ENCODE data around the gene OR10P1.

Gene OR10P1

DNA sequence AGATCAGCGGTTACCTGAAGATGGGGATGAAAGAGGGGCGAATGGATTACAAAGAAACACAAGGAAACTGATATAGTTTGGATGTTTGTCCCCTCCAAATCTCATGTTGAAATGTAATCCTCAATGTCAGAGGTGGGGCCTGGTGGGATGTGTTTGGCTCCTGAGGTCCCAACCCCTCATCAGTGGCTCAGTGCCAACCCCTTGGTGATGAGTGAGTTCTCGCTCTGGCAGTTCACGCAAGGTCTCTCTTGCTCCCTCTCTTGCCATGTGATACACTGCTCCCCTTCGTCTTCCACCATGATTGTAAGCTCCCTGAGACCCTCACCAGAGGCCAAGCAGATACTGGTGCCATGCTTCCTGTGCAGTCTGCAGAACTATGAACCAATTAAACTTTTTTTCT lies 43.0 kb downstream of the OR10P1 start:
- H2AFZ ChIP-seq (ENCODE audit: low read depth, low read length) = no peak overlapping the region
- H3K4me2 ChIP-seq (ENCODE audit: low read length) = no peak overlapping the region
- H3K79me2 ChIP-seq (ENCODE audit: low read length) = no peaks in the 10 kb centered on the region
- peaks cover 11% of the 10 kb centered on the region for H3K4me1 ChIP-seq (ENCODE audit: low read length)
- no peaks in the 10 kb centered on the region for H3K9me3 ChIP-seq (ENCODE audit: insufficient read depth, low read length)
- H3K27ac ChIP-seq (ENCODE audit: low read length) = no peak overlapping the region
- H3K9ac ChIP-seq (ENCODE audit: low read length) = no peak overlapping the region
- H4K20me1 ChIP-seq (ENCODE audit: insufficient read depth, low read length) = no peaks in the 10 kb centered on the region
- TF ChIP-seq EZH2phosphoT487 (IDR thresholded peaks at IDR 0.05; ENCODE audit: low read depth) = no peak
- TF ChIP-seq, protein P1, sequence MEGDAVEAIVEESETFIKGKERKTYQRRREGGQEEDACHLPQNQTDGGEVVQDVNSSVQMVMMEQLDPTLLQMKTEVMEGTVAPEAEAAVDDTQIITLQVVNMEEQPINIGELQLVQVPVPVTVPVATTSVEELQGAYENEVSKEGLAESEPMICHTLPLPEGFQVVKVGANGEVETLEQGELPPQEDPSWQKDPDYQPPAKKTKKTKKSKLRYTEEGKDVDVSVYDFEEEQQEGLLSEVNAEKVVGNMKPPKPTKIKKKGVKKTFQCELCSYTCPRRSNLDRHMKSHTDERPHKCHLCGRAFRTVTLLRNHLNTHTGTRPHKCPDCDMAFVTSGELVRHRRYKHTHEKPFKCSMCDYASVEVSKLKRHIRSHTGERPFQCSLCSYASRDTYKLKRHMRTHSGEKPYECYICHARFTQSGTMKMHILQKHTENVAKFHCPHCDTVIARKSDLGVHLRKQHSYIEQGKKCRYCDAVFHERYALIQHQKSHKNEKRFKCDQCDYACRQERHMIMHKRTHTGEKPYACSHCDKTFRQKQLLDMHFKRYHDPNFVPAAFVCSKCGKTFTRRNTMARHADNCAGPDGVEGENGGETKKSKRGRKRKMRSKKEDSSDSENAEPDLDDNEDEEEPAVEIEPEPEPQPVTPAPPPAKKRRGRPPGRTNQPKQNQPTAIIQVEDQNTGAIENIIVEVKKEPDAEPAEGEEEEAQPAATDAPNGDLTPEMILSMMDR (IDR thresholded peaks at IDR 0.05; ENCODE audit: low read depth, low read length) = no peak
- H3K36me3 ChIP-seq (replicated peaks; ENCODE audit: low read depth, low read length) = no peaks in the 10 kb centered on the region
- peaks cover 5% of the 10 kb centered on the region; the same call in 1 of the 2 replicates for H3K27me3 ChIP-seq (ENCODE audit: low read depth, low read length)
- no peak overlapping the region for H3K4me3 ChIP-seq (ENCODE audit: low read length)

DNA sequence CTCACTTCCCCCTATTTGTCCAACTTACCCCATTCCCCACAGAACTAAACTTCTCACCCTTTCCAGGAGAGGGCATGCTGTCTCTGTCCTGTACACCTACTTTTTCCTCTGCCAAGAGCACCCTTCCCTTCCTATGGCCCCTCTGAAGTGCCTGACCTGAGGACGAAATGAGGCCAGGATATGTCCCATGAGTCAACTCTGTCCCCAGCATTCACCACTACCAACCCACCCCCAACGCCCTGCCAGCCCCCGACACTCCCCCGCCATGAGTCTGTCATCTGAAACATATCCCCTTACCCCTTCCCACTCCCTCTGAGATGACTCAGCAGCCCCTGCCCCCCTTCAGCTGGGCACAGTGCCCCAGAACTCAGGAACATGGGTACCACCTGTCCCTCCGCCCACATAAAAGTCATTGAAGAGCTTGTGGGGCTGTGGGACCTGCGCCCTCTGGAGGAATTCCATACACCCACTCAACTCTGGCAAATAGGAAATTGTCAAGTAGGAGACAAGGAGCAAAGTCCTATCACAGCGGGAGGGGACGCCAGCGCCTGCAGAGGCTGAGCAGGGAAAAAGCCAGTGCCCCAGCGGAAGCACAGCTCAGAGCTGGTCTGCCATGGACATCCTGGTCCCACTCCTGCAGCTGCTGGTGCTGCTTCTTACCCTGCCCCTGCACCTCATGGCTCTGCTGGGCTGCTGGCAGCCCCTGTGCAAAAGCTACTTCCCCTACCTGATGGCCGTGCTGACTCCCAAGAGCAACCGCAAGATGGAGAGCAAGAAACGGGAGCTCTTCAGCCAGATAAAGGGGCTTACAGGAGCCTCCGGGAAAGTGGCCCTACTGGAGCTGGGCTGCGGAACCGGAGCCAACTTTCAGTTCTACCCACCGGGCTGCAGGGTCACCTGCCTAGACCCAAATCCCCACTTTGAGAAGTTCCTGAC lies 44.7 kb downstream of the OR10P1 start:
- H3K4me1 ChIP-seq (ENCODE audit: low read length) = peaks cover 11% of the 10 kb centered on the region
- H2AFZ ChIP-seq (ENCODE audit: low read depth, low read length) = peak overlapping the region; percentile 92
- H3K9ac ChIP-seq (ENCODE audit: low read length) = peak overlapping the region; percentile 37
- H3K27me3 ChIP-seq (ENCODE audit: low read depth, low read length) = peaks cover 3% of the 10 kb centered on the region; the same call in 1 of the 2 replicates
- no peaks in the 10 kb centered on the region for H3K9me3 ChIP-seq (ENCODE audit: insufficient read depth, low read length)
- no peak overlapping the region for H3K27ac ChIP-seq (ENCODE audit: low read length)
- TF ChIP-seq EZH2phosphoT487 (IDR thresholded peaks at IDR 0.05; ENCODE audit: low read depth) = no peak
- TF ChIP-seq, protein P1 (IDR thresholded peaks at IDR 0.05; ENCODE audit: low read depth, low read length) = peak; percentile 49
- H4K20me1 ChIP-seq (ENCODE audit: insufficient read depth, low read length) = no peaks in the 10 kb centered on the region
- H3K36me3 ChIP-seq (replicated peaks; ENCODE audit: low read depth, low read length) = no peaks in the 10 kb centered on the region
- peak overlapping the region; percentile 73 for H3K4me3 ChIP-seq (ENCODE audit: low read length)
- peak overlapping the region; percentile 89 for H3K4me2 ChIP-seq (ENCODE audit: low read length)
- H3K79me2 ChIP-seq (ENCODE audit: low read length) = no peaks in the 10 kb centered on the region

DNA sequence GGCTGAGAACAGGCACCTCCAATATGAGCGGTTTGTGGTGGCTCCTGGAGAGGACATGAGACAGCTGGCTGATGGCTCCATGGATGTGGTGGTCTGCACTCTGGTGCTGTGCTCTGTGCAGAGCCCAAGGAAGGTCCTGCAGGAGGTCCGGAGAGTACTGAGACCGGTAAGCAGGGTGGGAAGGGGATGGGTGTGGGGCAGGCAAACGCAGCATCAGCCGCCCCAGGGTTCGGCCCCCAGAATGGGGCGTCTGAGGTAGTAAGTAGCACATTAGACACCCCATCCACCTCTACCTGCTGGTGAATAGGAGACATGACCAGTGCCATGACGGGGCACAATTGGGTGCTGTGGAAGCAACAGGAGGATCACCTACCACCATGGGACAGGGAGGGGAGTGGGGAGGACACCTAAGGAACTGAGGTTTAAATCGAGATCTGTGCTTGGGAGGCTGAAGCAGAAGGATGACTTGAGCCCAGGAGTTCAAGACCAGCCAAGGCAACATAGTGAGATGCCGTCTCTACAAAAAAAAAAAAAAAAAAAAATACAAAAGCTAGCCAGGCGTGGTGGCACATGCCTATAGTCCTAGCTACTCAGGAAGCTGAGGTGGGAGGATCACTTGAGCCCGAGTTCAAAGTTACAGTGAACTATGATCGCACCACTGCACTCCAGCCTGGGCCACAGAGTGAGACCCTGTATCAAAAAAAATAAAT lies 45.5 kb downstream of the OR10P1 start:
- Histone ChIP-seq H3K4me2 (ENCODE audit: low read length) (peak overlapping the region; percentile 89), H3K27ac (ENCODE audit: low read length) (no peak overlapping the region), H3K4me3 (ENCODE audit: low read length) (peak overlapping the region; percentile 73), H3K9me3 (ENCODE audit: insufficient read depth, low read length) (no peaks in the 10 kb centered on the region), H3K9ac (ENCODE audit: low read length) (peak overlapping the region; percentile 37), H3K27me3 (ENCODE audit: low read depth, low read length) (peaks cover 3% of the 10 kb centered on the region; the same call in 1 of the 2 replicates), H3K4me1 (ENCODE audit: low read length) (peaks cover 11% of the 10 kb centered on the region), H3K36me3 (replicated peaks; ENCODE audit: low read depth, low read length) (no peaks in the 10 kb centered on the region), H3K79me2 (ENCODE audit: low read length) (no peaks in the 10 kb centered on the region), H2AFZ (ENCODE audit: low read depth, low read length) (peak overlapping the region; percentile 92), H4K20me1 (ENCODE audit: insufficient read depth, low read length) (no peaks in the 10 kb centered on the region)
- TF ChIP-seq, protein P1 (IDR thresholded peaks at IDR 0.05; ENCODE audit: low read depth, low read length) = no peak
- no peak for TF ChIP-seq EZH2phosphoT487 (IDR thresholded peaks at IDR 0.05; ENCODE audit: low read depth)

DNA sequence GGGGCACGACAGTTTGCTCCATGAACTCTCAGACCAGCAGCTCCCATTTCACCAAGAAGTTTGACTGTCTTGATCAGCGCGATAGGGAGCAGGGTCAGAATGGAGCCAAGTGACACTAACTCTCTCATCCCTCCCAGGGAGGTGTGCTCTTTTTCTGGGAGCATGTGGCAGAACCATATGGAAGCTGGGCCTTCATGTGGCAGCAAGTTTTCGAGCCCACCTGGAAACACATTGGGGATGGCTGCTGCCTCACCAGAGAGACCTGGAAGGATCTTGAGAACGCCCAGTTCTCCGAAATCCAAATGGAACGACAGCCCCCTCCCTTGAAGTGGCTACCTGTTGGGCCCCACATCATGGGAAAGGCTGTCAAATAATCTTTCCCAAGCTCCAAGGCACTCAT lies 47.0 kb downstream of the OR10P1 start:
- Histone ChIP-seq H3K9ac (ENCODE audit: low read length) (no peak overlapping the region), H3K9me3 (ENCODE audit: insufficient read depth, low read length) (no peaks in the 10 kb centered on the region), H3K79me2 (ENCODE audit: low read length) (no peaks in the 10 kb centered on the region), H2AFZ (ENCODE audit: low read depth, low read length) (no peak overlapping the region), H3K27ac (ENCODE audit: low read length) (no peak overlapping the region), H3K4me3 (ENCODE audit: low read length) (no peak overlapping the region), H3K36me3 (replicated peaks; ENCODE audit: low read depth, low read length) (no peaks in the 10 kb centered on the region), H3K27me3 (ENCODE audit: low read depth, low read length) (peaks cover 3% of the 10 kb centered on the region; the same call in 1 of the 2 replicates), H3K4me1 (ENCODE audit: low read length) (peaks cover 11% of the 10 kb centered on the region), H4K20me1 (ENCODE audit: insufficient read depth, low read length) (no peaks in the 10 kb centered on the region), H3K4me2 (ENCODE audit: low read length) (no peak overlapping the region)
- TF ChIP-seq EZH2phosphoT487 (IDR thresholded peaks at IDR 0.05; ENCODE audit: low read depth) = no peak
- TF ChIP-seq, protein P1 (IDR thresholded peaks at IDR 0.05; ENCODE audit: low read depth, low read length) = no peak
